ENCODE measurements around the gene RILPL1. TPM values are rescaled to one million over a fixed set of nuclear protein-coding genes. Genes with fewer than 3 reads are reported as not detected.
"Not testable (repeated sequence)": the region's sequence is repeated elsewhere in the genome, so short reads cannot be mapped to it uniquely, and the experiment has no call there.

RILPL1 gene
- total and polyA plus RNA-seq, 2 donors = 3.4 to 11.8 TPM

DNA sequence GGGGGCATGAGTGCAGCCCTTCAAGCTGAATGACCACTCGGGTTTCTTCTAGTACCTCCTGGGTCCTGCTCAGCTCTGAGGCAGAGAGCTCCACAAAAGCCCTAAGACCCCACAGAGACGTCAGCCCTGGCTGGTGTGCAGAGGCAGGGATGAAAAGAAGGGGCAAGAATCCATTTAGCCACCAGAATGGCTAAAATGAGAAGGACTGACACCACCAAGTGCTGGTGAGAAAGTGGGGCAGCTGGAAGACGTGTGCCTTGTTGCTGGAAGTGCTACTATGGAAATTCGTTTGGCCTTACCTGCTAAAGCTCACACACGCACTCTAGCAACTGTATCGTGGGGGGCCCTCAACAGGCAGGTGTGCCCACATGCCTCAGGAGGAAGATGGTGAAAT lies 26.7 kb downstream of the RILPL1 start:
- Histone ChIP-seq H3K4me3 (ENCODE audit: low read length in 2 of 2) (no peak overlapping the region), H3K4me1 (ENCODE audit: control insufficient read depth in 2 of 2, insufficient read depth in 2 of 2, low read length in 2 of 2) (no peaks in the 10 kb centered on the region), H3K27ac (ENCODE audit: low read depth in 1 of 2, low read length in 1 of 2) (no peak overlapping the region), H3K27me3 (ENCODE audit: control insufficient read depth in 2 of 2, insufficient read depth in 1 of 2, low read length in 1 of 2) (no peaks in the 10 kb centered on the region), H3K36me3 (ENCODE audit: control insufficient read depth in 2 of 2, insufficient read depth in 2 of 2, low read length in 1 of 2) (no peaks in the 10 kb centered on the region), H3K9me3 (ENCODE audit: control insufficient read depth in 2 of 2, insufficient read depth in 1 of 2, low read length in 1 of 2) (peaks cover 1 to 5% of the 10 kb centered on the region in 2 donors)
- WGBS = 95% methylated on average over 6 of the region's 6 CpGs
- DNase-seq (ENCODE audit: low read depth in 6 of 9, low spot score in 9 of 9) = no peak

- peaks cover 1 to 2% of the 10 kb centered on the region in 2 donors for H3K9me3 ChIP-seq (ENCODE audit: control insufficient read depth in 2 of 2, insufficient read depth in 1 of 2, low read length in 1 of 2)
These were observed 27.3 kb downstream of the RILPL1 start for GRCh38 chr12:123506059-123506842.

DNA sequence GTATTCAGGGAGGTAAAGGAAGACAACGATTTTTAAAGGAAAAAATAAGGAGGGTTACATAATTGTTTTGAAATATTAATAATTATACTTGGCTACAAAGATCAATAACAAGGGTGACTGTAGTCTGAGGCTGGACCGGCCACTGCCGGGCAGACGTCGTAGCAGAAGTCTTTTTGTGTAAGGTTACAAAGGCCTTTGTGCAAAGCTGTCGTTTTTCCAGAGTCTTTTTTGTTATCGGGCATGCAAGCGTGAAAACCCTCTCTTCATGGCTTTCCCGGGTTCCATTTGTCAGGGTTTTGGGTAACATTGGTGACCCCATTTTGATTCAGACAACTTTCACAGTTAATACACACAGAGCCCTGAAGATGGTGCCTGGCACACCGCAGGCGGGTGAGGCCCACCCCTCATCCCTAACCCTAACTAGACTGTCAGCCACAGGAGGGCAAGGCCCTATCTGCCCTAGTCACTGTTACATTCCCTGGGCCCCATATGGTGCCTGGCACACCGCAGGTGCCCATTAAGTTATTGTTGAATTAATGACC lies 31.3 kb downstream of the RILPL1 start:
- no peak overlapping the region for H3K27ac ChIP-seq (ENCODE audit: low read depth in 1 of 2, low read length in 1 of 2)
- no peaks in the 10 kb centered on the region for H3K36me3 ChIP-seq (ENCODE audit: control insufficient read depth in 2 of 2, insufficient read depth in 2 of 2, low read length in 1 of 2)
- WGBS = 94% methylated on average over 12 of the region's 12 CpGs
- no peaks in the 10 kb centered on the region for H3K4me1 ChIP-seq (ENCODE audit: control insufficient read depth in 2 of 2, insufficient read depth in 2 of 2, low read length in 2 of 2)
- no peaks in the 10 kb centered on the region for H3K9me3 ChIP-seq (ENCODE audit: control insufficient read depth in 2 of 2, insufficient read depth in 1 of 2, low read length in 1 of 2)
- H3K27me3 ChIP-seq (ENCODE audit: control insufficient read depth in 2 of 2, insufficient read depth in 1 of 2, low read length in 1 of 2) = no peaks in the 10 kb centered on the region
- no peak overlapping the region for H3K4me3 ChIP-seq (ENCODE audit: low read length in 2 of 2)
- DNase-seq (ENCODE audit: low read depth in 6 of 9, low spot score in 9 of 9) = no peak

More at GRCh38 chr12:123506059-123506842, 27.3 kb downstream of the RILPL1 start:
- H3K4me3 ChIP-seq (ENCODE audit: low read length in 2 of 2) = no peak overlapping the region
- no peaks in the 10 kb centered on the region for H3K27me3 ChIP-seq (ENCODE audit: control insufficient read depth in 2 of 2, insufficient read depth in 1 of 2, low read length in 1 of 2)
- 98% methylated on average over 17 of the region's 17 CpGs for WGBS
- H3K36me3 ChIP-seq (ENCODE audit: control insufficient read depth in 2 of 2, insufficient read depth in 2 of 2, low read length in 1 of 2) = no peaks in the 10 kb centered on the region
- H3K4me1 ChIP-seq (ENCODE audit: control insufficient read depth in 2 of 2, insufficient read depth in 2 of 2, low read length in 2 of 2) = no peaks in the 10 kb centered on the region
- H3K27ac ChIP-seq (ENCODE audit: low read depth in 1 of 2, low read length in 1 of 2) = no peak overlapping the region
- DNase-seq (ENCODE audit: low read depth in 6 of 9, low spot score in 9 of 9) = no peak

DNA sequence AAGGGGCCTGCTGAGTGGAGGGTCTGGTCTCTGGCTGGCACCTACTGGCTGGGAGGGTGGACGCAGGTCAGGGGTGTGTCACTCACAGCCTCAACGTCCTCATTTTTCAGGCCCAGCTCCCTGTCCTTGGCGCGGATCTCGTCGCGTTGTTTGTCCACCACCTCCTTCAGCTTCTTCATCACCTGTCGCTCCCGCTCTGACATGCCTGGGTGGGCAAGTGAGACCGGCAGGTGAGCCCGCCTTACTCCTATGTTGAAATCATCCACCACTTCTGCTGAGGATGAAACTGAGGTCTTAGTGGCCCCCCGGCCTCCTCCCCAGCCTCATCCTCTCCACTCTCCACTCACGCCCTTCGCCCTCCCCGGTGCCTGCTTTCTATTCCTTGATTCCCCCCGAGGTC lies 34.2 kb downstream of the RILPL1 start:
- no peaks in the 10 kb centered on the region for H3K9me3 ChIP-seq (ENCODE audit: control insufficient read depth in 2 of 2, insufficient read depth in 1 of 2, low read length in 1 of 2)
- H3K4me1 ChIP-seq (ENCODE audit: control insufficient read depth in 2 of 2, insufficient read depth in 2 of 2, low read length in 2 of 2) = no peaks in the 10 kb centered on the region
- no peak overlapping the region for H3K27ac ChIP-seq (ENCODE audit: low read depth in 1 of 2, low read length in 1 of 2)
- H3K4me3 ChIP-seq (ENCODE audit: low read length in 2 of 2) = no peak overlapping the region
- WGBS = 90% methylated on average over 16 of the region's 16 CpGs
- no peaks in the 10 kb centered on the region for H3K27me3 ChIP-seq (ENCODE audit: control insufficient read depth in 2 of 2, insufficient read depth in 1 of 2, low read length in 1 of 2)
- no peaks in the 10 kb centered on the region for H3K36me3 ChIP-seq (ENCODE audit: control insufficient read depth in 2 of 2, insufficient read depth in 2 of 2, low read length in 1 of 2)
- DNase-seq (ENCODE audit: low read depth in 6 of 9, low spot score in 9 of 9) = no peak

DNA sequence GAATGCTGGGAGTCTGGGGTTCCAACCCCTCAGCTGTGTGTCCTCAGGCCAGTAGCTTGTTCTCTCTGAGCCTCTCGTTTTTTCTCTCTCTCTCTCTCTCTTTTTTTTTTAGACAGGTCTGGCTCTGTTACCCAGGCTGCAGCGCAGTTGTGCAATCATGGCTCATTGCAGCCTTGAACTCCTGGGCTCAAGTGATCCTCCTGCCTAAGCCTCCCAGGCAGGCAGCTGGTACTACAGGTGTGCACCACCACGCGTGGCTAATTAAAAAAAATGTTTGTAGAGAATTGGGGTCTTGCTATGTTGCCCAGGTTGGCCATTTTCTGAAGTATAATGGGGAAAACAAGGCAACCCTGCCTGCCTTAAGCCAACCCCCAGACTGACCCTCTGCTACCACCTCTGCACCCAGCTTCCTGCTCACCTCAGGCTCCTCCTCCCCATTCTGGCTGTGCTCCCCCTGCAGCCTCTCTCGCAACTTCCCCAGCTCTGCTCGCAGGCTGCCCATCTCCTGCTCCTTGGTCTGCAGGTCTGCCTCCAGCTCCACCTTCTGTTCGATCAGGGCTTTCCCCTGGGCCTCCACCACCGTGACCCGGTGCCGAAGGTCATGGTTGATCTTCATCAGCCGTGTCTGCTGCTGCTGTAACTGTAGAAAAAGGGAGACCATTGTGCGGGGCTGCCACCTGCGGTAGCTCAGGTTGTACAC lies 35.2 kb downstream of the RILPL1 start:
- Histone ChIP-seq H3K36me3 (ENCODE audit: control insufficient read depth in 2 of 2, insufficient read depth in 2 of 2, low read length in 1 of 2) (no peaks in the 10 kb centered on the region), H3K4me1 (ENCODE audit: control insufficient read depth in 2 of 2, insufficient read depth in 2 of 2, low read length in 2 of 2) (no peaks in the 10 kb centered on the region), H3K9me3 (ENCODE audit: control insufficient read depth in 2 of 2, insufficient read depth in 1 of 2, low read length in 1 of 2) (no peaks in the 10 kb centered on the region), H3K27ac (ENCODE audit: low read depth in 1 of 2, low read length in 1 of 2) (no peak overlapping the region), H3K27me3 (ENCODE audit: control insufficient read depth in 2 of 2, insufficient read depth in 1 of 2, low read length in 1 of 2) (no peaks in the 10 kb centered on the region), H3K4me3 (ENCODE audit: low read length in 2 of 2) (no peak overlapping the region)
- 96% methylated on average over 13 of the region's 13 CpGs for WGBS
- DNase-seq (ENCODE audit: low read depth in 6 of 9, low spot score in 9 of 9) = no peak

GRCh38 chr12:123497065-123497464 lies 36.5 kb downstream of the RILPL1 start:
- no peak for DNase-seq (ENCODE audit: low read depth in 6 of 9, low spot score in 9 of 9)
- H3K4me1 ChIP-seq (ENCODE audit: control insufficient read depth in 2 of 2, insufficient read depth in 2 of 2, low read length in 2 of 2) = no peaks in the 10 kb centered on the region
- H3K9me3 ChIP-seq (ENCODE audit: control insufficient read depth in 2 of 2, insufficient read depth in 1 of 2, low read length in 1 of 2) = no peaks in the 10 kb centered on the region
- no peak overlapping the region for H3K4me3 ChIP-seq (ENCODE audit: low read length in 2 of 2)
- no peaks in the 10 kb centered on the region for H3K27me3 ChIP-seq (ENCODE audit: control insufficient read depth in 2 of 2, insufficient read depth in 1 of 2, low read length in 1 of 2)
- H3K36me3 ChIP-seq (ENCODE audit: control insufficient read depth in 2 of 2, insufficient read depth in 2 of 2, low read length in 1 of 2) = no peaks in the 10 kb centered on the region
- no peak overlapping the region for H3K27ac ChIP-seq (ENCODE audit: low read depth in 1 of 2, low read length in 1 of 2)
- WGBS = 98% methylated on average over 7 of the region's 7 CpGs

- no peak overlapping the region for H3K27ac ChIP-seq (ENCODE audit: low read depth in 1 of 2, low read length in 1 of 2)
- no peaks in the 10 kb centered on the region for H3K36me3 ChIP-seq (ENCODE audit: control insufficient read depth in 2 of 2, insufficient read depth in 2 of 2, low read length in 1 of 2)
- WGBS = 95% methylated on average over 18 of the region's 18 CpGs
- H3K4me1 ChIP-seq (ENCODE audit: control insufficient read depth in 2 of 2, insufficient read depth in 2 of 2, low read length in 2 of 2) = no peaks in the 10 kb centered on the region
- no peak for DNase-seq (ENCODE audit: low read depth in 6 of 9, low spot score in 9 of 9)
- no peaks in the 10 kb centered on the region for H3K27me3 ChIP-seq (ENCODE audit: control insufficient read depth in 2 of 2, insufficient read depth in 1 of 2, low read length in 1 of 2)
- no peak overlapping the region for H3K4me3 ChIP-seq (ENCODE audit: low read length in 2 of 2)
- no peaks in the 10 kb centered on the region for H3K9me3 ChIP-seq (ENCODE audit: control insufficient read depth in 2 of 2, insufficient read depth in 1 of 2, low read length in 1 of 2)
These were observed 39.2 kb downstream of the RILPL1 start for GRCh38 chr12:123494124-123494851.

DNA sequence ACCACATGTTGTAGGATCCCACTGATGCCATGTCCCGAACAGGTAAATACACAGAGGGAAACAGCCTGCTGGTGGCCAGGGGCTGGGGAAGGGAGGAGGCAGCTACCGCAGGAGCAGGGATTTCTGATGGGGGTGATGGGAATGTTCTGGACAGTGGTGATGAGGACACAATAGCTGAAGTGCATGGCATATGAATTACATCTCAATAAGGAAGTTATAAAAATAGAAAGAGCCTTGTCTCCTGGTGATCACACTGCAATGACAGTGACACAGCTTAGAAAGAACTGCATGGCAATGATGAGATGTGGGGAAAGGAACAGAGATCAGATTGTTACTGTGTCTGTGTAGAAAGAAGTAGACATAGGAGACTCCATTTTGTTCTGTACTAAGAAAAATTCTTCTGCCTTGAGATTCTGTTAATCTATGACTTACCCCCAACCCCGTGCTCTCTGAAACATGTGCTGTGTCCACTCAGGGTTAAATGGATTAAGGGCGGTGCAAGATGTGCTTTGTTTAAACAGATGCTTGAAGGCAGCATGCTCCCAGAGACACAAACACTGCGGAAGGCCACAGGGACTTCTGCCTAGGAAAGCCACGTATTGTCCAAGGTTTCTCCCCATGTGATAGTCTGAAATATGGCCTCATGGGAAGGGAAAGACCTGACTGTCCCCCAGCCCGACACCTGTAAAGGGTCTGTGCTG lies 41.0 kb downstream of the RILPL1 start:
- 97% methylated on average over 7 of the region's 7 CpGs for WGBS
- not testable (repeated sequence) for H3K36me3 ChIP-seq (ENCODE audit: control insufficient read depth in 2 of 2, insufficient read depth in 2 of 2, low read length in 1 of 2); DNase-seq (ENCODE audit: low read depth in 6 of 9, low spot score in 9 of 9)

More for the DNA sequence above, 41.0 kb downstream of the RILPL1 start:
- H3K9me3 ChIP-seq (ENCODE audit: control insufficient read depth in 2 of 2, insufficient read depth in 1 of 2, low read length in 1 of 2); H3K4me1 ChIP-seq (ENCODE audit: control insufficient read depth in 2 of 2, insufficient read depth in 2 of 2, low read length in 2 of 2); H3K27me3 ChIP-seq (ENCODE audit: control insufficient read depth in 2 of 2, insufficient read depth in 1 of 2, low read length in 1 of 2); H3K27ac ChIP-seq (ENCODE audit: low read depth in 1 of 2, low read length in 1 of 2); H3K4me3 ChIP-seq (ENCODE audit: low read length in 2 of 2): not testable (repeated sequence)

All from thymus (tissue), 11 donors.